Caco-2 (cell line): Measurements from ENCODE around the gene CLCN1. TPM values are rescaled to one million over a fixed set of nuclear protein-coding genes. Genes with fewer than 3 reads are reported as not detected.

Experiments used
- BruUV-seq: library from RNA; stranded (reverse); fragments of 400-500 nt; replicated peaks from 2 replicates; lab custom pipeline; 2021; lab: Mats Ljungman, UMichigan
- CTCF ChIA-PET: fragments of 300-600 bp; sonication (Branson Sonifier 250); formaldehyde crosslinking; loops from one replicate; lab custom pipeline; 2022; ENCODE audit warnings: antibody characterized with exemption; lab: Charles Lee
- POLR2A ChIA-PET: fragments of 300-600 bp; sonication (Branson Sonifier 250); formaldehyde crosslinking; loops from one replicate; lab custom pipeline; 2022; ENCODE audit warnings: antibody characterized with exemption; lab: Charles Lee
- DNase-seq, 2 experiments: peaks; one replicate each; pipeline versions ENCODE4 v3.0.0 to v3.0.0-alpha.2; 2020 to 2022
- H3K27me3 ChIP-seq: replicated peaks from 2 replicates; pipeline ENCODE4 v1.6.0; 2011; ENCODE audit warnings: low read length; ENCODE audit not compliant: control insufficient read depth, insufficient read depth
- H3K36me3 ChIP-seq: 2 replicates; pipeline ENCODE4 v1.5.1; 2011; ENCODE audit warnings: low read length; ENCODE audit not compliant: control insufficient read depth, insufficient read depth
- H3K4me1 ChIP-seq: fragments of 250-450 bp; sonication (Bioruptor Pico); 2 replicates; pipeline ENCODE4 v1.5.1; 2020; ENCODE audit warnings: mild to moderate bottlenecking
- H3K4me3 ChIP-seq: 2 replicates; pipeline ENCODE4 v1.5.1; 2011; ENCODE audit warnings: low read depth, mild to moderate bottlenecking, control low read depth, low read length
- H3K9me3 ChIP-seq: fragments of 250-450 bp; sonication (Bioruptor Pico); 2 replicates; pipeline ENCODE4 v1.5.1; 2020; ENCODE audit warnings: mild to moderate bottlenecking, moderate library complexity
- H3K27ac Mint-ChIP-seq: one replicate; pipeline ENCODE4 v1.8.0; 2022; ENCODE audit warnings: mixed read lengths; ENCODE audit not compliant: unreplicated experiment
- H3K27me3 Mint-ChIP-seq: one replicate; pipeline ENCODE4 v1.8.0; 2022; ENCODE audit warnings: mixed read lengths; ENCODE audit not compliant: insufficient read depth, unreplicated experiment
- H3K36me3 Mint-ChIP-seq: one replicate; pipeline ENCODE4 v1.8.0; 2022; ENCODE audit warnings: mild to moderate bottlenecking, mixed read lengths; ENCODE audit not compliant: insufficient read depth, unreplicated experiment
- H3K4me1 Mint-ChIP-seq: one replicate; pipeline ENCODE4 v1.8.0; 2022; ENCODE audit warnings: low read depth, mixed read lengths; ENCODE audit not compliant: unreplicated experiment
- H3K4me3 Mint-ChIP-seq: one replicate; pipeline ENCODE4 v1.8.0; 2022; ENCODE audit warnings: mild to moderate bottlenecking, moderate library complexity, mixed read lengths; ENCODE audit not compliant: unreplicated experiment
- H3K9me3 Mint-ChIP-seq: one replicate; pipeline ENCODE4 v1.8.0; 2022; ENCODE audit warnings: mixed read lengths; ENCODE audit not compliant: unreplicated experiment
- intact Hi-C: fragments of 100-400 bp; cut with micrococcal nuclease; formaldehyde crosslinking; loops from one replicate; pipeline ENCODE4 v1.10.0; 2022; ENCODE audit not compliant: unreplicated experiment
- total RNA-seq: library from RNA; stranded (reverse); gene quantifications from 2 replicates; pipeline ENCODE4 v1.2.3, GENCODE V29; 2022
- TF ChIP-seq, protein P1 (sequence below), 2 experiments: fragments of 200-600 bp in 1 of 2; IDR thresholded peaks; 1 replicate in 1 of 2; 2 replicates in 1 of 2; pipeline versions ENCODE4 v1.5.1 to v1.8.0; 2011 to 2022; ENCODE audit warnings: antibody characterized with exemption in 1 of 2, control low read depth in 1 of 2, inconsistent platforms in 1 of 2, low read depth in 1 of 2, low read length in 1 of 2, mild to moderate bottlenecking in 1 of 2, moderate library complexity in 1 of 2; ENCODE audit not compliant: insufficient read depth in 1 of 2, severe bottlenecking in 1 of 2, unreplicated experiment in 1 of 2

The CLCN1 gene
- total RNA-seq, 1 experiment from 2014 or later = 1.9 TPM

- Histone ChIP-seq H3K9me3 (no peaks in the 10 kb centered on the region), H3K4me1 (peaks cover 49% of the 10 kb centered on the region), H3K36me3 (no peaks in the 10 kb centered on the region), H3K27me3 (no peaks in the 10 kb centered on the region), H3K4me3 (no peak overlapping the region)
- Mint-ChIP-seq H3K36me3 (peaks cover 11% of the 10 kb centered on the region), H3K4me3 (no peak overlapping the region), H3K4me1 (peaks cover 54% of the 10 kb centered on the region), H3K9me3 (no peaks in the 10 kb centered on the region), H3K27ac (peak overlapping the region; percentile 96), H3K27me3 (no peaks in the 10 kb centered on the region)
- TF ChIP-seq, protein P1, sequence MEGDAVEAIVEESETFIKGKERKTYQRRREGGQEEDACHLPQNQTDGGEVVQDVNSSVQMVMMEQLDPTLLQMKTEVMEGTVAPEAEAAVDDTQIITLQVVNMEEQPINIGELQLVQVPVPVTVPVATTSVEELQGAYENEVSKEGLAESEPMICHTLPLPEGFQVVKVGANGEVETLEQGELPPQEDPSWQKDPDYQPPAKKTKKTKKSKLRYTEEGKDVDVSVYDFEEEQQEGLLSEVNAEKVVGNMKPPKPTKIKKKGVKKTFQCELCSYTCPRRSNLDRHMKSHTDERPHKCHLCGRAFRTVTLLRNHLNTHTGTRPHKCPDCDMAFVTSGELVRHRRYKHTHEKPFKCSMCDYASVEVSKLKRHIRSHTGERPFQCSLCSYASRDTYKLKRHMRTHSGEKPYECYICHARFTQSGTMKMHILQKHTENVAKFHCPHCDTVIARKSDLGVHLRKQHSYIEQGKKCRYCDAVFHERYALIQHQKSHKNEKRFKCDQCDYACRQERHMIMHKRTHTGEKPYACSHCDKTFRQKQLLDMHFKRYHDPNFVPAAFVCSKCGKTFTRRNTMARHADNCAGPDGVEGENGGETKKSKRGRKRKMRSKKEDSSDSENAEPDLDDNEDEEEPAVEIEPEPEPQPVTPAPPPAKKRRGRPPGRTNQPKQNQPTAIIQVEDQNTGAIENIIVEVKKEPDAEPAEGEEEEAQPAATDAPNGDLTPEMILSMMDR (IDR thresholded peaks at IDR 0.05; ENCODE audit: insufficient read depth in 1 of 2, low read depth in 1 of 2, low read length in 1 of 2, severe bottlenecking in 1 of 2, unreplicated experiment in 1 of 2) = no peak
- peak in 1 of 2 experiments; percentile 32 for DNase-seq
- CTCF ChIA-PET = interaction anchor here (0.6 to 2.9 kb wide), 2 partner anchors 12 to 78 kb away, joined by 3 to 23 read pairs; no protein-coding TSS in a partner anchor
- intact Hi-C loops = no loop called here
- POLR2A ChIA-PET = interaction anchor here (0.8 to 1.0 kb wide), 2 partner anchors 12 to 41 kb away, joined by 3 to 4 read pairs; partner anchors contain the start of gene EPHA1
- no TSS peak for BruUV-seq
These were observed 52.1 kb downstream of the CLCN1 start for GRCh38 chr7:143367972-143368371.

DNA sequence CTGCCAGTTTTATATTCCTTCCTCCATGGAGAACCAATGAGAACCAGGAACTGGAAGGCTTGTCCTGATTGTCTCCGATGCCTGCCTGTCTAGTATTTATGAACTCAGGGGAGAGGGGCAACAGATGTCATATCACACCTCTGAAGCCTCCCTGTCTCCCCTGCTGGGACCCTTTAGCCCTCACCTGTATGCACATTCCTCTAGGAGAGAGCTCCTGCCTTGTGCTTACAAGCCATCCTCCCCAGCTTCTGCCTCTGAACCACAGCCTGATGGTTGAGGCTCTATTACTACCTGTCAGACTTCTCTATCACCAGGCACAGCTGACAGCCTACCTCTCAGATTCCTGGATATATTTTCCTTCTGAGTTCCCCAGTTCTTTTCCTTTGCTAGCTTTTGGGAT, 52.5 kb downstream of the CLCN1 start:
- peaks cover 11% of the 10 kb centered on the region for H3K36me3 Mint-ChIP-seq
- Histone ChIP-seq H3K9me3 (no peaks in the 10 kb centered on the region), H3K36me3 (no peaks in the 10 kb centered on the region), H3K4me3 (no peak overlapping the region), H3K4me1 (peaks cover 52% of the 10 kb centered on the region), H3K27me3 (no peaks in the 10 kb centered on the region)
- DNase-seq = peak in 1 of 2 experiments; percentile 26
- TF ChIP-seq, protein P1 (IDR thresholded peaks at IDR 0.05; ENCODE audit: insufficient read depth in 1 of 2, low read depth in 1 of 2, low read length in 1 of 2, severe bottlenecking in 1 of 2, unreplicated experiment in 1 of 2) = no peak
- POLR2A ChIA-PET = interaction anchor here (0.6 to 1.0 kb wide), 4 partner anchors 12 to 80 kb away, joined by 3 to 4 read pairs (median 3); partner anchors contain the start of genes CASP2 and EPHA1
- no peak overlapping the region for H3K4me3 Mint-ChIP-seq
- H3K4me1 Mint-ChIP-seq = peaks cover 50% of the 10 kb centered on the region
- no peaks in the 10 kb centered on the region for H3K27me3 Mint-ChIP-seq
- H3K9me3 Mint-ChIP-seq = no peaks in the 10 kb centered on the region
- no TSS peak for BruUV-seq
- intact Hi-C loops = no loop called here
- H3K27ac Mint-ChIP-seq = peak overlapping the region; percentile 96
- CTCF ChIA-PET = interaction anchor here (0.6 to 2.9 kb wide), 4 partner anchors 12 to 128 kb away, joined by 3 to 23 read pairs (median 7); no protein-coding TSS in a partner anchor

DNA sequence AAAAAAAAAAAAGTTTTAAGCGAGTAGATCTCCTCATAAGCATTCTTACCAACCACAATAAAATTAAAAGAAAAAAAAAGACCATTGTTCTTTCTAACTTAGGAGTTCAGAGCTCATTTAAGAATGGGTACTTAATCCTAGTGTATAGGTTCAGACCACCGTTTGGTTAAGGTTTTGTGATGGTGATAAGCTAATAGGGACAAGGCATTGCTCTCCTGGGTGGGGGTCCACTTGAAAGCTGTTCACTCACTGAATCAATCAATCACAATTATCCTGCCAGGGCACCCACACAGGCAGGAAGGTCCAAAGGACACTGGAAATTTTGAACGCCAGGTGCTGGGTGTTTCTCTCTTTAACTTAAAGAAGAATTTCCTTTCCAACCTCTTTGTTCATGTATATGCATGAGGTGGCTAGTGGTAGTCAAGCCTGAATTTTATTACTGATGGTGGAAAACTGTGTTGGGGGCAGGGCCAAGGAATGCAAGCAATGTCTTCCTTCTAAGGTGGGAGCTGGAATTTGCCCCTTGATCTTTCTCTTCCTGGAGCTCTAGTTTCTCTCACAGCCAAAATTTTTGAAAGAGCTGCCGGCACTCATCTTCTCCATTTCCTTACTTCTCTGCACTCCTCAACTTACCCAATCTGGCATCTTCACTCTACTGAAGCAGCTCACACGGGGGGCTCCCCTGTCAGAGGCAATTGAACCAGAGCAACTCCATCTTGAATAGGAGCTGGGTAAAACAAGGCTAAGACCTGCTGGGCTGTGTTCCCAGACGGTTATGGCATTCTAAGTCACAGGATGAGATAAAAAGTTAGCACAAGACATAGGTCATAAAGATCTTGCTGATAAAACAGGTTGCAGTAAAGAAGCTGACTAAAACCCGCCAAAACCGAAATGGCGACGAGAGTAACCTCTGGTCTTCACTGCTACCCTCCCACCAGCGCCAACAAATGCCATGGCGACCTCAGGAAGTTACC, 54.1 kb downstream of the CLCN1 start:
- BruUV-seq = TSS peak; percentile 89
- Mint-ChIP-seq H3K4me1 (peaks cover 48% of the 10 kb centered on the region), H3K9me3 (no peaks in the 10 kb centered on the region), H3K36me3 (peaks cover 11% of the 10 kb centered on the region), H3K27me3 (no peaks in the 10 kb centered on the region), H3K27ac (peak overlapping the region; percentile 96), H3K4me3 (peak overlapping the region; percentile 64)
- H3K9me3 ChIP-seq = no peaks in the 10 kb centered on the region
- TF ChIP-seq, protein P1 (IDR thresholded peaks at IDR 0.05; ENCODE audit: insufficient read depth in 1 of 2, low read depth in 1 of 2, low read length in 1 of 2, severe bottlenecking in 1 of 2, unreplicated experiment in 1 of 2) = no peak
- CTCF ChIA-PET = interaction anchor here (0.6 to 2.9 kb wide), 14 partner anchors 10 to 409 kb away, joined by 3 to 23 read pairs (median 3); partner anchors contain the start of gene CASP2
- H3K27me3 ChIP-seq = no peaks in the 10 kb centered on the region
- no peaks in the 10 kb centered on the region for H3K36me3 ChIP-seq
- POLR2A ChIA-PET = interaction anchor here (0.7 to 2.2 kb wide), 7 partner anchors 10 to 475 kb away, joined by 3 to 24 read pairs (median 5); partner anchors contain the start of genes CASP2 and GSTK1
- H3K4me1 ChIP-seq = peaks cover 52% of the 10 kb centered on the region
- intact Hi-C loops = loop anchor here (1.0 kb wide), 2 partner anchors 10 to 25 kb away; no protein-coding TSS in a partner anchor
- DNase-seq = peak; percentile 85 to 93
- no peak overlapping the region for H3K4me3 ChIP-seq
